NCI-H2227 (cell line): Measurements from ENCODE around the gene RFX6.

Experiments
- DNase-seq: peaks from one replicate; lab custom pipeline; 2025; ENCODE audit not compliant: unreplicated experiment; lab: John Stamatoyannopoulos, UW

Gene RFX6

DNA sequence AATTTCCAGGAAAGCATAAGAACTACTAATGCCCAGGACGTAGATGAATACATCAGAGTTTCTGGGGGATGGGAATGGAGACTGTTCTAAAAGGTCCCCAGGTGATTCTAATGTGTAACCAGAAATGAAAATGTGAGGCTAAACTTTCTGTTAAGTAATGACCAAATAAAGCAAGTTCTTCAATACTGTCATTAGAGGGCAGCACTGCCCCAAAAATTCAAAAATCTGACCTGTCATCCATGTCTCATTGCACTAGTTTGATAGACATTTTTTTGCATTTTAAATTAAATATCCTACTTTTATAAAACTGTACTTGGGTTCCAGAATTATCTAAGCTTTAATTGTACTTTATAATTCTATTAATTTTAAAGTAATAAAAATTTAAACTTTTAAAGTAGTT lies 94.9 kb downstream of the RFX6 start:
- DNase-seq = no peak

- no peak for DNase-seq
These were observed 96.9 kb downstream of the RFX6 start for GRCh38 chr6:116973976-116974375.

DNA sequence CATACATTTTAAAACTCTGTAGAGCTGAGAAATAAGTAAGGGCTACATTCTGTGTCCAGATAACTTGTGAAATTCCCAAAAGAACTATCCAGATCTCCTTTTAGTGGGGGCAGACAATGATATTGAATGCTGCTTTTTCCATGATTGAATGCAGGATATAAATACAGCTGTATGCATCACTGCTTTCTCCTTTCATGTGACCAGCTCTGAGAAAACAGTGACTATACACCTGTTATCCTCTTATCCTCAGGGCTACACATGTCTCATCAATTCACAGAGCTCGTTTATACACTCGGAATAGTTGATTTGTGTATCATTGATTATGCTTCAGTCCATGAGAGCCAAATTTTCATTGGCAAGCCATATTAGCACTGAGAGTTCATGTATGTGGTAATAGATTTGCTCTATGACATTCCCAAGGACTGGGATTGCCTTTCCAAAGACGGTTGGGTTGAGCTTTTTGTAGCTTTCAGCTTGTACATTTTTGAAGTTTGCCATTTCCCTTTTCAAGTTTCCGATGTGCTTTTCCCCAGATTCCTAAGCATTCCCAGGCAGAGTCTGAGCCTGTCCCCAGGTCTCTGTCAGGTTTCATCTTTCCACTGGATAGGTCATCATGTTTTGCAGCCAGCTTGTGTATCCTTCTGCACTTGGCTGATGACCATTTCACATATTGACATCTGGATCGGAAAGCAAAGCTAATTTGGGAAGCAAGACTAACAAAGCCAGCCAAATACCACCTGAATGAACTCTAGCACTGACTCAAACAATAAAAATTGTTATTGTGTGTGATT lies 97.7 kb downstream of the RFX6 start:
- DNase-seq = no peak

- DNase-seq = no peak
These were observed 98.6 kb downstream of the RFX6 start for GRCh38 chr6:116975600-116975999.

- no peak for DNase-seq
These were observed 102.5 kb downstream of the RFX6 start for GRCh38 chr6:116979560-116979959.
